ENCODE results near the gene PTPN11. TPM values are rescaled to one million over a fixed set of nuclear protein-coding genes. Genes with fewer than 3 reads are reported as not detected.

The PTPN11 gene
- total RNA-seq, 1 experiment from 2014 or later: 18.5 TPM

GRCh38 chr12:112537710-112538396 lies 119.1 kb downstream of the PTPN11 start:
- no peaks in the 10 kb centered on the region for H3K27me3 ChIP-seq
- H3K9me3 ChIP-seq: no peaks in the 10 kb centered on the region
- no peak overlapping the region for H3K4me3 ChIP-seq
- no peak for DNase-seq
- H3K36me3 ChIP-seq: no peaks in the 10 kb centered on the region

- no peak overlapping the region for H3K4me3 ChIP-seq
- H3K27me3 ChIP-seq: no peaks in the 10 kb centered on the region
- no peaks in the 10 kb centered on the region for H3K9me3 ChIP-seq
- H3K36me3 ChIP-seq: no peaks in the 10 kb centered on the region
- no peak for DNase-seq
Measured at GRCh38 chr12:112538740-112539139, 120.0 kb downstream of the PTPN11 start.

- H3K9me3 ChIP-seq: no peaks in the 10 kb centered on the region
- no peak for DNase-seq
- H3K4me3 ChIP-seq: no peak overlapping the region
- H3K27me3 ChIP-seq: no peaks in the 10 kb centered on the region
- H3K36me3 ChIP-seq: no peaks in the 10 kb centered on the region
Measured at GRCh38 chr12:112539221-112539620, 120.5 kb downstream of the PTPN11 start.

GRCh38 chr12:112540021-112540420 lies 121.3 kb downstream of the PTPN11 start:
- Histone ChIP-seq H3K4me3 (no peak overlapping the region), H3K27me3 (no peaks in the 10 kb centered on the region), H3K9me3 (no peaks in the 10 kb centered on the region), H3K36me3 (no peaks in the 10 kb centered on the region)
- DNase-seq: no peak

GRCh38 chr12:112543751-112544150 lies 125.0 kb downstream of the PTPN11 start:
- Histone ChIP-seq H3K9me3 (no peaks in the 10 kb centered on the region), H3K27me3 (no peaks in the 10 kb centered on the region), H3K36me3 (no peaks in the 10 kb centered on the region), H3K4me3 (no peak overlapping the region)
- no peak for DNase-seq

- Histone ChIP-seq H3K4me3 (no peak overlapping the region), H3K27me3 (no peaks in the 10 kb centered on the region), H3K36me3 (no peaks in the 10 kb centered on the region), H3K9me3 (no peaks in the 10 kb centered on the region)
- no peak for DNase-seq
Measured at GRCh38 chr12:112546339-112546738, 127.6 kb downstream of the PTPN11 start.

- H3K9me3 ChIP-seq: no peaks in the 10 kb centered on the region
- no peaks in the 10 kb centered on the region for H3K36me3 ChIP-seq
- H3K4me3 ChIP-seq: no peak overlapping the region
- H3K27me3 ChIP-seq: no peaks in the 10 kb centered on the region
- DNase-seq: no peak
Measured at GRCh38 chr12:112546996-112547395, 128.2 kb downstream of the PTPN11 start.

- no peak for DNase-seq
- H3K4me3 ChIP-seq: no peak overlapping the region
- H3K27me3 ChIP-seq: no peaks in the 10 kb centered on the region
- H3K9me3 ChIP-seq: no peaks in the 10 kb centered on the region
- H3K36me3 ChIP-seq: no peaks in the 10 kb centered on the region
Measured at GRCh38 chr12:112549031-112549430, 130.3 kb downstream of the PTPN11 start.

GRCh38 chr12:112551681-112552080 lies 132.9 kb downstream of the PTPN11 start:
- Histone ChIP-seq H3K9me3 (no peaks in the 10 kb centered on the region), H3K36me3 (no peaks in the 10 kb centered on the region), H3K4me3 (no peak overlapping the region), H3K27me3 (no peaks in the 10 kb centered on the region)
- DNase-seq: no peak

GRCh38 chr12:112555621-112556233 lies 137.0 kb downstream of the PTPN11 start:
- H3K9me3 ChIP-seq: no peaks in the 10 kb centered on the region
- H3K36me3 ChIP-seq: no peaks in the 10 kb centered on the region
- no peak for DNase-seq
- no peaks in the 10 kb centered on the region for H3K27me3 ChIP-seq
- H3K4me3 ChIP-seq: no peak overlapping the region

GRCh38 chr12:112557951-112558630 lies 139.3 kb downstream of the PTPN11 start:
- Histone ChIP-seq H3K36me3 (no peaks in the 10 kb centered on the region), H3K27me3 (no peaks in the 10 kb centered on the region), H3K9me3 (no peaks in the 10 kb centered on the region), H3K4me3 (no peak overlapping the region)
- DNase-seq: no peak

Other genes with a start within 250 kb of the PTPN11 start
- gene HECTD4, start 36.5 kb upstream of the PTPN11 start, total RNA-seq (2014; rRNA removed; shearing (Covaris generic); ENCODE audit: low replicate concordance): 8.0 TPM in 2 replicates
- gene RPL6, start 9.3 kb upstream of the PTPN11 start, total RNA-seq (2014; rRNA removed; shearing (Covaris generic); ENCODE audit: low replicate concordance): 2,256 and 2,803 TPM in 2 replicates

All from MG63 (cell line).